HepG2 (cell line): ENCODE measurements around the gene FBXL22. TPM values are rescaled to one million over a fixed set of nuclear protein-coding genes. Genes with fewer than 3 reads are reported as not detected.
A peak's percentile ranks its signal among the peaks of the same experiment; 100 is the strongest.

ENCODE experiments used
- ATAC-seq: fragments of 200-7000 bp; cut with Tn5 transposase; 3 replicates; pipeline ENCODE4 v1.9.1; 2020; ENCODE audit warnings: mild to moderate bottlenecking, moderate library complexity
- BruUV-seq: library from RNA; stranded (reverse); fragments of 400-500 nt; replicated peaks from 2 replicates; lab custom pipeline; 2021; lab: Mats Ljungman, UMichigan
- CTCF ChIA-PET: fragments of 300-600 bp; formaldehyde crosslinking; extraction: SDS; loops from one replicate; lab custom pipeline; 2021; ENCODE audit warnings: low total read pairs, inconsistent platforms, low intra/inter-chr PET ratio; lab: Yijun Ruan, JAX
- POLR2A ChIA-PET: fragments of 350-600 bp; sonication (Branson Sonifier 250); formaldehyde crosslinking; loops from one replicate; lab custom pipeline; 2020; ENCODE audit warnings: antibody characterized with exemption, inconsistent platforms; lab: Yijun Ruan, JAX
- DNase-seq: peaks from one replicate; pipeline ENCODE4 v3.0.0-alpha.2; 2015; ENCODE audit warnings: low spot score
- FAIRE-seq: peaks from 3 replicates; lab custom pipeline; 2011; peaks lifted over from hg19 to GRCh38; lab: Jason Lieb, UNC
- H2AFZ ChIP-seq: one replicate; pipeline ENCODE4 v1.6.1; 2011; ENCODE audit warnings: low read length, inconsistent platforms
- H3K27ac ChIP-seq: fragments of 300-600 bp; 3 replicates; pipeline ENCODE4 v1.8.0; 2011; ENCODE audit warnings: mixed run types, mild to moderate bottlenecking, mixed read lengths, low read length, inconsistent platforms; ENCODE audit not compliant: insufficient read depth; ENCODE audit errors: extremely low read length
- H3K27me3 ChIP-seq, 2 experiments: fragments of 200-600 bp in 1 of 2; 2 replicates in 1 of 2; 3 replicates in 1 of 2; pipeline versions ENCODE4 v1.6.0 to v1.8.0; 2011; ENCODE audit warnings: low read length in 2 of 2, mild to moderate bottlenecking in 2 of 2, moderate library complexity in 2 of 2, inconsistent platforms in 1 of 2; ENCODE audit not compliant: insufficient read depth in 2 of 2, control insufficient read depth in 1 of 2
- H3K36me3 ChIP-seq, 2 experiments: fragments of 200-600 bp in 1 of 2; replicated peaks in 1 of 2; 2 replicates in 1 of 2; 3 replicates in 1 of 2; pipeline versions ENCODE4 v1.5.1 to v1.8.0; 2011; ENCODE audit warnings: low read length in 2 of 2, inconsistent platforms in 1 of 2; ENCODE audit not compliant: insufficient read depth in 2 of 2, control insufficient read depth in 1 of 2
- H3K4me1 ChIP-seq: 2 replicates; pipeline ENCODE4 v1.5.1; 2012; ENCODE audit warnings: low read length, inconsistent platforms; ENCODE audit not compliant: insufficient read depth
- H3K4me2 ChIP-seq: 2 replicates; pipeline ENCODE4 v1.6.0; 2011; ENCODE audit warnings: low read depth, low read length, inconsistent platforms
- H3K4me3 ChIP-seq, 3 experiments: fragments of 200-600 bp in 1 of 3; sonication (generic), shearing (Covaris generic) in 1 of 3; replicated peaks in 1 of 3; 2 replicates each; pipeline ENCODE4 v1.5.1; 2011 to 2016; ENCODE audit warnings: low read length in 3 of 3, inconsistent platforms in 2 of 3, low read depth in 2 of 3, mild to moderate bottlenecking in 2 of 3, control low read depth in 1 of 3, mixed read lengths in 1 of 3; ENCODE audit not compliant: insufficient read depth in 1 of 3
- H3K79me2 ChIP-seq: one replicate; pipeline ENCODE4 v1.6.1; 2011; ENCODE audit warnings: low read length, inconsistent platforms; ENCODE audit not compliant: insufficient read depth
- H3K9ac ChIP-seq: 2 replicates; pipeline ENCODE4 v1.6.0; 2011; ENCODE audit warnings: mild to moderate bottlenecking, low read depth, low read length, inconsistent platforms; ENCODE audit not compliant: insufficient read depth
- H3K9me3 ChIP-seq: 2 replicates; pipeline ENCODE4 v1.5.1; 2012; ENCODE audit warnings: mild to moderate bottlenecking, low read length
- H4K20me1 ChIP-seq: 2 replicates; pipeline ENCODE4 v1.6.0; 2011; ENCODE audit warnings: inconsistent platforms, mild to moderate bottlenecking, low read length, moderate library complexity; ENCODE audit not compliant: insufficient read depth
- BHLHE40 ChIP-seq: IDR thresholded peaks from 2 replicates; pipeline ENCODE4 v1.6.1; 2011; ENCODE audit warnings: low read length, improper control_type of control experiment
- DMAP1 ChIP-seq: IDR thresholded peaks from 2 replicates; pipeline ENCODE4 v1.6.1; 2016
- GATAD1 ChIP-seq: IDR thresholded peaks from 2 replicates; pipeline ENCODE4 v1.6.1; 2016; ENCODE audit warnings: missing genetic modification reagents, missing compliant biosample characterization
- KDM2A ChIP-seq: sonication (generic); formaldehyde crosslinking; IDR thresholded peaks from 2 replicates; pipeline ENCODE4 v1.4.0; 2020; ENCODE audit warnings: low read depth, missing genetic modification reagents, borderline replicate concordance
- ZNF251 ChIP-seq: sonication (generic); formaldehyde crosslinking; IDR thresholded peaks from 2 replicates; pipeline ENCODE4 v1.9.0; 2021; ENCODE audit warnings: mild to moderate bottlenecking, missing genetic modification reagents
- WGBS: methylation state at CpG from one replicate; pipeline ENCODE4 v1.1.6; 2017; ENCODE audit warnings: low lambda C conversion rate; 5-methylcytosine and 5-hydroxymethylcytosine counted together
- in situ Hi-C: cut with HindIII; loops from 2 replicates; pipeline ENCODE4 v1.10.0; 2017; ENCODE audit warnings: low pct_unique_long_range_greater_than_20kb; ENCODE audit not compliant: extremely low pct_ligation_motif_present
- intact Hi-C: fragments of 100-400 bp; cut with micrococcal nuclease; formaldehyde crosslinking; loops from one replicate; pipeline ENCODE4 v1.10.0; 2022; ENCODE audit not compliant: unreplicated experiment
- polyA plus RNA-seq, 8 experiments: library from polyadenylated mRNA; depleted of rRNA in 3 of 8; stranded (reverse) in 7 of 8; unstranded in 1 of 8; fragments of >200 nt; fragmentation: Illumina TruSeq in 4 of 8; extraction: Trizol in 4 of 8; gene quantifications; 2 replicates each; pipeline versions ENCODE4 v1.2.1 to v1.2.3, GENCODE V29; 2011 to 2016; ENCODE audit warnings: low read depth in 4 of 8, missing spikeins in 1 of 8, mixed read lengths in 1 of 8; ENCODE audit not compliant: insufficient read depth in 1 of 8
- total RNA-seq, 5 experiments: library from RNA; depleted of rRNA; stranded (reverse); fragments of >200 nt; fragmentation: Illumina TruSeq; extraction: Trizol; gene quantifications; 2 replicates each; pipeline ENCODE4 v1.2.3, GENCODE V29; 2016; ENCODE audit warnings: low read depth in 1 of 5
- TF ChIP-seq, protein P1 (sequence below): sonication (generic); formaldehyde crosslinking; IDR thresholded peaks from 2 replicates; pipeline ENCODE4 v1.4.0; 2020; ENCODE audit warnings: missing genetic modification reagents
- TF ChIP-seq, protein P2 (sequence below): sonication (generic); formaldehyde crosslinking; IDR thresholded peaks from 2 replicates; pipeline ENCODE4 v1.5.0; 2020; ENCODE audit warnings: mild to moderate bottlenecking, missing genetic modification reagents

FBXL22 gene
- total and polyA plus RNA-seq, 2 of the 13 experiments (the other 11 are each of a cell fraction or from before 2014, with no cell fraction given): 0.15 to 0.33 TPM

DNA sequence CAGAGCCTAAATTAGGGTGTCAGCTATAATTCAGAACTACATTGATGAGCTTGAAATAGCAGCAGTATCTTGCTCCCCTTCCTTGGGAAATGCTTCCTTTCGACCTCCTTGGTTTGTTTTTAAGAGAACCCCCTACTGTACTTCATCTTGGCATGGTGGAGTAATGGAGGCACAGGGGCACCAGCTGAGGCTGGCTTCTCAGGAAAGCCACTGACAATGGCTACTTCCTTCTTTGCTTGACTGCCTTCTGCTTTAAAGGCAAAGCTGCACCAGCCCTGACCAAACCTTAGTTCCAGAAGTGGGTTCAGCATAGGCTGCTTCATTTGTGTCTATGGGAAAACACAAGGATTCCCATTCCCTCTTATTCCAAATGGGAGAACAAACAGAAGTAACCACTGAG is 1.5 kb upstream of the FBXL22 start:
- no TSS peak for BruUV-seq
- CTCF ChIA-PET: no interaction called here
- no peak for DNase-seq
- FAIRE-seq: no peak
- Histone ChIP-seq H3K4me3 (no peak overlapping the region), H3K9ac (no peak overlapping the region), H4K20me1 (no peaks in the 10 kb centered on the region), H3K4me1 (peaks cover 41% of the 10 kb centered on the region)
- TF ChIP-seq, protein P1, sequence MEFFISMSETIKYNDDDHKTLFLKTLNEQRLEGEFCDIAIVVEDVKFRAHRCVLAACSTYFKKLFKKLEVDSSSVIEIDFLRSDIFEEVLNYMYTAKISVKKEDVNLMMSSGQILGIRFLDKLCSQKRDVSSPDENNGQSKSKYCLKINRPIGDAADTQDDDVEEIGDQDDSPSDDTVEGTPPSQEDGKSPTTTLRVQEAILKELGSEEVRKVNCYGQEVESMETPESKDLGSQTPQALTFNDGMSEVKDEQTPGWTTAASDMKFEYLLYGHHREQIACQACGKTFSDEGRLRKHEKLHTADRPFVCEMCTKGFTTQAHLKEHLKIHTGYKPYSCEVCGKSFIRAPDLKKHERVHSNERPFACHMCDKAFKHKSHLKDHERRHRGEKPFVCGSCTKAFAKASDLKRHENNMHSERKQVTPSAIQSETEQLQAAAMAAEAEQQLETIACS (CRISPR knock-in tag): no peak
- TF ChIP-seq KDM2A (CRISPR knock-in tag): peak; percentile 18; the same call in 1 of the 2 replicates
- no peak for TF ChIP-seq BHLHE40
- TF ChIP-seq, all 625 proteins: peak for 1
- Histone ChIP-seq H3K4me2 (no peak overlapping the region), H3K36me3 (peaks cover 6 to 22% of the 10 kb centered on the region in 2 experiments), H2AFZ (no peak overlapping the region), H3K79me2 (no peaks in the 10 kb centered on the region), H3K27ac (no peak overlapping the region), H3K9me3 (no peaks in the 10 kb centered on the region), H3K27me3 (no peaks in the 10 kb centered on the region; a peak in 1 of 5 replicates)
- in situ Hi-C loops: no loop called here
- intact Hi-C loops: loop anchor here (5.0 kb wide), 2 partner anchors 128 to 303 kb away; no protein-coding TSS in a partner anchor
- 100% methylated on average over 1 of the region's 1 CpG for WGBS
- no peak for ATAC-seq
- POLR2A ChIA-PET: interaction anchor here (1.5 kb wide), 1 partner anchor 14 kb away, joined by 3 read pairs; no protein-coding TSS in a partner anchor

DNA sequence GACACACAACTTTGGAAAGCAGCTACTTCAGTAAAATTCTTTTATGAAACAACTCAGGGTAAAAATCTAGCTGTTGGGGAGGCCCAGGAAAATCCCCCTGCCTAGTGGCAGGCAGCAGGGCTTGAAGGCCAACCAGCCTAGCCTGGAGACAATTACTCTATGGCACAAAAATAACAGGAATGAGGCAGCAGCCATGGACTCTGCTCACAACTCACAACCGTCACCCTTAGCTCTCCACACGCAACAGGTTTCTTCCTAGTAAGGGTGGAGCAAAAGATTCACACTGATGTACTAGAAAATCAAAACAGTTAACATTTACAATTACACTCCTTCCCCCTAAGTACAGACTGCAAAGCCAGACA is 530 bp upstream of the FBXL22 start:
- H3K79me2 ChIP-seq: no peaks in the 10 kb centered on the region
- ATAC-seq (no peak), DNase-seq (peak; percentile 16), FAIRE-seq (no peak)
- H3K4me3 ChIP-seq: no peak overlapping the region
- H3K4me1 ChIP-seq: peaks cover 35% of the 10 kb centered on the region
- H3K9me3 ChIP-seq: no peaks in the 10 kb centered on the region
- H3K27me3 ChIP-seq: no peaks in the 10 kb centered on the region; a peak in 1 of 5 replicates
- H3K9ac ChIP-seq: no peak overlapping the region
- TSS peak; percentile 27 for BruUV-seq
- no peak overlapping the region for H2AFZ ChIP-seq
- CTCF ChIA-PET: no interaction called here
- no peak overlapping the region; the same call in 1 of the 2 replicates for H3K4me2 ChIP-seq
- H3K27ac ChIP-seq: no peak overlapping the region
- no peaks in the 10 kb centered on the region for H4K20me1 ChIP-seq
- in situ Hi-C loops (no loop called here), intact Hi-C loops (loop anchor here (5.0 kb wide), 2 partner anchors 129 to 304 kb away; no protein-coding TSS in a partner anchor)
- 58% methylated on average over 2 of the region's 2 CpGs for WGBS
- peaks cover 3 to 12% of the 10 kb centered on the region in 2 experiments; a peak in 4 of 5 replicates for H3K36me3 ChIP-seq
- POLR2A ChIA-PET: interaction anchor here (1.4 to 1.5 kb wide), 2 partner anchors 13 to 130 kb away, joined by 3 to 4 read pairs; no protein-coding TSS in a partner anchor
- TF ChIP-seq, protein P2, sequence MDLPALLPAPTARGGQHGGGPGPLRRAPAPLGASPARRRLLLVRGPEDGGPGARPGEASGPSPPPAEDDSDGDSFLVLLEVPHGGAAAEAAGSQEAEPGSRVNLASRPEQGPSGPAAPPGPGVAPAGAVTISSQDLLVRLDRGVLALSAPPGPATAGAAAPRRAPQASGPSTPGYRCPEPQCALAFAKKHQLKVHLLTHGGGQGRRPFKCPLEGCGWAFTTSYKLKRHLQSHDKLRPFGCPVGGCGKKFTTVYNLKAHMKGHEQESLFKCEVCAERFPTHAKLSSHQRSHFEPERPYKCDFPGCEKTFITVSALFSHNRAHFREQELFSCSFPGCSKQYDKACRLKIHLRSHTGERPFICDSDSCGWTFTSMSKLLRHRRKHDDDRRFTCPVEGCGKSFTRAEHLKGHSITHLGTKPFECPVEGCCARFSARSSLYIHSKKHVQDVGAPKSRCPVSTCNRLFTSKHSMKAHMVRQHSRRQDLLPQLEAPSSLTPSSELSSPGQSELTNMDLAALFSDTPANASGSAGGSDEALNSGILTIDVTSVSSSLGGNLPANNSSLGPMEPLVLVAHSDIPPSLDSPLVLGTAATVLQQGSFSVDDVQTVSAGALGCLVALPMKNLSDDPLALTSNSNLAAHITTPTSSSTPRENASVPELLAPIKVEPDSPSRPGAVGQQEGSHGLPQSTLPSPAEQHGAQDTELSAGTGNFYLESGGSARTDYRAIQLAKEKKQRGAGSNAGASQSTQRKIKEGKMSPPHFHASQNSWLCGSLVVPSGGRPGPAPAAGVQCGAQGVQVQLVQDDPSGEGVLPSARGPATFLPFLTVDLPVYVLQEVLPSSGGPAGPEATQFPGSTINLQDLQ (CRISPR knock-in tag): no peak
- TF ChIP-seq ZNF251 (CRISPR knock-in tag) (no peak), GATAD1 (CRISPR knock-in tag) (no peak), DMAP1 (CRISPR knock-in tag) (no peak)
